DMS53 treated with DMSO at 0.1 percent for 48 hours (cell line): ENCODE data around the gene TGFBR1.

ENCODE experiments used
- DNase-seq: peaks from one replicate; lab custom pipeline; 2025; ENCODE audit not compliant: unreplicated experiment; lab: John Stamatoyannopoulos, UW

The TGFBR1 gene

DNA sequence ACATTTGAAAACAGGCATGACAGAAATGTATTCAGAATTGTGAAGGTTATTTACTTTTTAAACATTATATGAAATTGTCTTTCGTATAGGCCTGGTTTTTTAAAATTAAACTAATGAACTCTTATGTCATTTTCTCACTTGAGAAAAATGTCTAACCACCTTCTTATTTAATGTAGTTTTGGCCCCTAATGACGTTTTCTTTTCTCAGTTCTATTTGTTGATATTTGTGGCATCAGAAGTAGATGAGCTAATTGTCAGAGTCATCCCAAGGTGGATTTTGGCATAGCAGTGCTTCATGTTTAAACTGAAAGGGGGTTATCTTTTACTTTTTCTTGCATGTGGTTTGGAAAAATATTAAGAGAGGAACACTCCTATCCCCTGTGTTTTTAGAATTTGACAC lies 28.2 kb downstream of the TGFBR1 start:
- DNase-seq: no peak

DNA sequence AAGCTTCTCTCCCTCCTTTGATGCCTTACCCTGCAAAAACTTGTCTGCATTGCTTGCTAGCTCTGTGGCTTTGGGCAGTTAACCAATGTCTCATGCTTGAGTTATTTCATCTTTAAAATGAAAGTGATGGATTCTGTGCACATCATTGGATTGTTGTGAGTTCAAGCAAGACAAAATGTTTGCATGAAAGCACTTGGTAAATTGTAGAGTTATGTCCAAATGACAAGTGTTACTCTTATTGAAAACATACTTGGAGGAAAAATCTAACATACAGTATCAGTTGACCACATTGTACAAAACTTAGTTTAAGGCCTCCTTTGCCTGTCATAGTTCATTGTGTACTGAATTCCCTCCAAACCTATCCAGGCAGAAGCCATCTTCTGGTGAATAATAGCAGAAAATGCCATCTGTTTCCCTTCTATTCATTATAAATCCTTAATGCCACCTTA lies 30.0 kb downstream of the TGFBR1 start:
- DNase-seq: no peak

DNA sequence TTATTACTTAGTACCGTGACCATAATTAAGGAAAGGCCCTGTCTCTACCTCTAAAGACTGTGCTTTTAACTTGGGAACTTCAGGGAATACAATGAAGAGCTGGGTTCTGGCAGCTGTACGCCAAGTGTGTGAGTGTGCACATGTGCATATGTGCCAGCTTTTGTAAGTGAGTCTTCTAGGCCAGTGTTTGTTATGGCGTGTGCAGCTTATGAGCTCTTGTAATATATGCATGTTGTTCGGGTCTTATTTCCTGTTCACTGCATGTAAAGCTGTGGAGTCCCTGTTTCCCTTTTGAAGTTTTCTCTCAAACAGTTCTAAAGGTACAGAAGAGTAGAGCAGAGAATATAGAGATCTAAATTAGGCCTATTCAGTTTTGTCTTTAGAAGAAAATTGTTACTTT lies 30.5 kb downstream of the TGFBR1 start:
- DNase-seq: no peak

DNA sequence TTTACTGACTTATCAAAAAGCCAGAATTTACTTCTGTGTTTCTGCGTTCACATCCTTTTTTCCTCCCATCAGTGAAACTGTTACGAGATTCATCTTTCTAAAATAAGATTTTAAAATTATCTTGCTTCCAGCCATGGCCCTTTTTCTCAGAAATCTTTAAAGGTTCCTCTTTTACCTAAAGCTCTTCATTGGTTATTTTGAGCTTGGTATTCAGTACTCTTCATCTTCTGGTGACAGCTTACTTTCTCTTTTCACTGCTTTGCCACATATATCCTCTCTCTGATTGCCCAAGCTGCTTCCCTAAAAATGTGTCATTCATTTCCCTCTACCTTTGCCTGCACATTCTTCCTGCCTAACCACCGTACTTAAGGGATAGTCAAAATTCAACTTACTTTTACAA lies 32.3 kb downstream of the TGFBR1 start:
- no peak for DNase-seq

DNA sequence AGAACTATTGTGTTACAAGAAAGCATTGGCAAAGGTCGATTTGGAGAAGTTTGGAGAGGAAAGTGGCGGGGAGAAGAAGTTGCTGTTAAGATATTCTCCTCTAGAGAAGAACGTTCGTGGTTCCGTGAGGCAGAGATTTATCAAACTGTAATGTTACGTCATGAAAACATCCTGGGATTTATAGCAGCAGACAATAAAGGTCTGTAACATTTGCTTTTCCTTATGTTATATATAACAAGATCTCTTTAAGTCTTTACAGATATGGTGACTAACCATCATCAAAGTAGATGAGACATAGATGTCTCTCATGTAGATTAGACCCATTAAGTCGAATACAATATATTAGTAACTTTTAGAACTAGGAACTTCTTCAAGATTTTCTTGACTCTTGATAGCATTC lies 33.0 kb downstream of the TGFBR1 start:
- no peak for DNase-seq

DNA sequence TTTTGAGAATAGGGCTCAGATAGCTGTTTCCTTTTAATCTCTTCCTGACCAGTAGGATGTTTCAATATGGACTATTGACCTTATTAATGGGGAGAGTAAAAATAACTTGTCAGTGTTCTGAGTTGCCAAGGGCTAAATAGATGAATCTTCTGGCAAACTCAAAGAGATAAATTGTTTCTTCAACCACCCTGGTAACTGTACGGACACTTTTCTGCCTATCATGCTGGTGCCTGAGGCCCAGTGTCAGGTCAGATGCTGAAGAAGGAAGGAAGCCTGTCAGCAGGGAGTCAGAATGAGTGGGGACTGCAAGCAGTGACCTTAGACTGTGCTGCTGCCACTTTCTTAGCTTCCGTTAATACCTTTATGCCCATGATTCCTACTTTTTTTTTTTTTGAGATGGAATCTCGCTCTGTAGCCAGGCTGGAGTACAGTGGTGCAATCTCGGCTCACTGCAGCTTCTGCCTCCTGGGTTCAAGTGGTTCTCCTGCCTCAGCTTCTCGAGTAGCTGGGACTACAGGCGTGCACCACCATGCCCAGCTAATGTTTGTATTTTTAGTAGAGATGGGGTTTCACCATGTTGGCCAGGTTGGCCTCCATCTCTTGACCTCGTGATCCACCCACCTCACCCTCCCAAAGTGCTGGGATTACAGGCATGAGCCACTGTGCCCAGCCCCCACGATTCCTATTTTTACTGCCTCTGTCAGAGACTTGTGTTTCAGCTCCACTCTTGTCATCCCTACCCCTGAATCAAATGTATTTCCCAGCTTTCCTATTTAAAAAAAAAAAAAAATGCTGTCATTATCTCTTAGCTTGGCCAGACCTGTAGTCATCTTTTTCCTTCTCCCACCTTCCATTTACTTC lies 33.7 kb downstream of the TGFBR1 start:
- DNase-seq: no peak

DNA sequence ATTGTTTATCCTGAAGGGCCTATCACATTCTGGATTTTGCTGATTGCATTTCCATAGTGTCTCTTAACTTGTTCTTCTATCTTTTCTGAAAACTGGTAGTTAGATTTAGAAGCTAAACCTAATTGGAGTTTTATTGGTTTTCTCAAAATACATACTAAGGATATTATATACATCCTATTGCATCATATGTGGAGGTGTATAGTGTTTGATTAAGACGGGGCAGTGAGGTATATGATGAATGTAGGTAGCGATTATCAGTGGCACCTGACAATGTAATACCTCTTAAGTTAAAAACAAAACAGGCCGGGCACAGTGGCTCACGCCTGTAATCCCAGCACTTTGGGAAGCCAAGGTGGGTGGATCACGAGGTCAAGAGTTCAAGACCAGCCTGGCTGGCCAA lies 35.0 kb downstream of the TGFBR1 start:
- no peak for DNase-seq

DNA sequence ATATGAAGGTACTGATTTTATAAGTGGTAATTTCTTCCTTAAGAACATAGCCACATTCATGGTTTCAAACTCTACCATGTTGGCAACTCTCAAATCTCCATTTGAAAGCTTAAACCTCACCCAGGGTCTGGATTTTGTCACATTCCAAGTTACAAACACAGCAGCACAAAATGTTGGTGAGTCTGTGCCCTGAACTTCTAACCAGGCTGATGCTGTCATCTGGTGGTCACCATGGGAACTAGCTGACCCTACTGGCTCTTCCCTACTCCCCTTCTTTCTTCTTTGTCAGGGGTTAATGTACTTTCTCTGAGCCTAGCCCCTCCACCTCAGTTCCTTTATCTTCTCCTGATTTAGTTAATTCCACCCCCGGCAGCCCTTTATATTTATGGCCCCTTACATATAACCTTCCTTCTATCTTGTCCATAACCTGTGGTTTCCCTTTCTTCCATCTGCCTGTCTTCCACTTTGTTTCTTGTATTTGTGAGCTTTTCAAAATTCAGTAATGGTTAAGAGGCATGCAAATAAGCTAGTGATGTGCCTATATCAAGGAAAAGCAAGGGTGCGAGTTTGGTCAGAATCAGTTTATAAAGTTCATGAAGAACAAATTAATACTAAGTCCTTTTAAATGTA lies 35.9 kb downstream of the TGFBR1 start:
- no peak for DNase-seq

DNA sequence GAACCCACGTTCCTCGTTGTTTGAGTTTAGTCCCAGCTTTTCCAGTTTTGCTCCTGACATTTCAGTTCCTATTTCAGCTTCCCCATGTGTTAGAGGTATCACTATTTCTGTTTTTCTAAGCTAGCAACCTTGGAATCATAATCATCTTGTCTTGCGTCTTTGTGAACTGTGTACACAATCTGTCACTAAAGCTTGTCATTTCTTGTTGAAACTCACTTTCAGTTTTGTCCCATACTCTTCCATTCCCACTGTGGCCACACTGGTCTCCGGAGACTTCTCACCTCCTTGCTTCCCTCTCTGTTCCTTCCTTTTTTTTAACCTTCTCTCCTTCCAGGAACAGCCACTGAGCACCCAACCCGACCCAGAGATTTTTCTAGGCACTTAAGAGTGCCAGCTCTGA lies 36.9 kb downstream of the TGFBR1 start:
- DNase-seq: no peak

DNA sequence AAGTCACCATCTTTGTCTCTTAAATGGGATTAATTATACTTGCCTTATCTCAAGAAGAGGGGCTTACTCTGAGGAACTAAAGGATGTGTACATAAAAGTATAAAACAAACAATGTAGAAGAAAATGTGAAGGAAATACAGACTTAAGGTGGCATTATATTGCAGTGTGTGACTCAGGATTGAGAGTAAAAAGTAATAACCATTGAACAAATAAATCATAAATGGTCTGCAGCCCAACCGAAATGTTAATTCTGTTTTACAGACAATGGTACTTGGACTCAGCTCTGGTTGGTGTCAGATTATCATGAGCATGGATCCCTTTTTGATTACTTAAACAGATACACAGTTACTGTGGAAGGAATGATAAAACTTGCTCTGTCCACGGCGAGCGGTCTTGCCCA lies 37.4 kb downstream of the TGFBR1 start:
- no peak for DNase-seq

DNA sequence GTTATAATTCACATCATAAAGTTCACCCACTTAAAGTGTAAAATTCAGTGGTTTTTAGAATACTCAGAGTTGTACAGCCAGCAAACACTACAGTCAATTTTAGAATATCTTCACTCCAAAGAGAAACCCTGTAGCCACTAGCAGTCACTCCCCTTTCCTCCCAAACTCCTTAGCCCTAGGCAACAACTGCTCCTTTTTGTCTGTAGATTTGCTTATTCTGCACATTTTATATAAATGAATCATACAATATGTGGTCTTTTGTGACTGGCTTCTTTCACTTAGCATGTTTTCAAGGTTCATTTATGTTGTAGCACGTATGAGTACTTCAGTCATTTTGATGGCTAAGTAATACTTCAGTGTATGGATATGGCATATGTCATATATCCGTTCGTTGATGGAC lies 38.7 kb downstream of the TGFBR1 start:
- no peak for DNase-seq

DNA sequence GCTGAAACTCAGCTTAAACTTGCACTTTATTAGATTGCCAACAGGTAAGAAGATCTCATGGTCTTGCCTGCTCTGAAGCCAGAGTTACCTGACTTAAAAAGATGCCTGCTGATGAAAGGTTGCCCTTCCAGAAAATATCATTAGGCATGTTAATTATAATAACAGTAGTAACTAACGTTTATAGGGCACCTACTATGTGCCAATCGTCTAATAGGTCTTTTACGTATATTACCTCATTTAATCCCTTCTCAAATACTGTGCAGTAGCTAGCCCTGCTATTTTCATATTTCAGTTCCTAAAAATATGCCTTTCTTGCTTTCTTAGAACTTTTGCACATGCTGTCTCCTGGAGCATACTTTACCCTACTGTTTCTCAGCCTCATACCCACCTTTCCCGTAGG lies 40.1 kb downstream of the TGFBR1 start:
- DNase-seq: no peak

DNA sequence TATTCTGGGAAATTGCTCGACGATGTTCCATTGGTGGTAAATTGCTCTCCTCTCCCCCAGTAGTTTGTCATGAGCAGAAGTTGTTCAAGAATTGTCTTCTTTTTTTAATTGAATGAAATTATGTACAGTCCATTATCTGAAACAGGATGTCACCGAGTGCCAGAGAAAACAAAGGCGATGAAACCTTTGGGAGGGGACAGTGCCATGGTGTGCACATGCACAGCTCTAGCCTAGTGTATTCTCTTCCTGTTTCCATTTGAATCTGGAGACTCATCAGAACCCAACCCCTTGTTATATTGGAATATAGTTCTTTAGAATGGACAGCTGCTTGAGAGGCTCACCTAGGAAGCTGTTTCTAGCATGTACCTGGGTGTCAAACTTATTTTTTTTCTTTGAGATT lies 41.7 kb downstream of the TGFBR1 start:
- DNase-seq: no peak

DNA sequence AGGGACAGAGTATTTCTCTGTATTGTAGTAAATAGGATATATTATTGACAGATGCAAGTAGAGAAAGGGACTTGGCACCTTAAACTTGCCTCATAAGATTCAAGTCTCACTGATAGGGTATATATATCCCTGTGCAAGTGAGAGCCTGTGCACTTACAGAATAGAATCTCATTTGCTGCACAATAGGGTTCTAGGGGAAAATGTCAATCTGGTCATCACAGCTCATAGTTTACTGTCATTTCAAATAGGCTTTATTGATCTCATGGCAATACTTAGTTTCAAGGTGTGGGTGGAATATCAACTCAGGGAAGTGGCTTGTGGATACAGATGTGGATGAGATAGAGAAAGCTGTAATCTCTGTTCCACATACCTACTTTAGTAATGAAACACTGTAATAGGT lies 42.3 kb downstream of the TGFBR1 start:
- DNase-seq: no peak

DNA sequence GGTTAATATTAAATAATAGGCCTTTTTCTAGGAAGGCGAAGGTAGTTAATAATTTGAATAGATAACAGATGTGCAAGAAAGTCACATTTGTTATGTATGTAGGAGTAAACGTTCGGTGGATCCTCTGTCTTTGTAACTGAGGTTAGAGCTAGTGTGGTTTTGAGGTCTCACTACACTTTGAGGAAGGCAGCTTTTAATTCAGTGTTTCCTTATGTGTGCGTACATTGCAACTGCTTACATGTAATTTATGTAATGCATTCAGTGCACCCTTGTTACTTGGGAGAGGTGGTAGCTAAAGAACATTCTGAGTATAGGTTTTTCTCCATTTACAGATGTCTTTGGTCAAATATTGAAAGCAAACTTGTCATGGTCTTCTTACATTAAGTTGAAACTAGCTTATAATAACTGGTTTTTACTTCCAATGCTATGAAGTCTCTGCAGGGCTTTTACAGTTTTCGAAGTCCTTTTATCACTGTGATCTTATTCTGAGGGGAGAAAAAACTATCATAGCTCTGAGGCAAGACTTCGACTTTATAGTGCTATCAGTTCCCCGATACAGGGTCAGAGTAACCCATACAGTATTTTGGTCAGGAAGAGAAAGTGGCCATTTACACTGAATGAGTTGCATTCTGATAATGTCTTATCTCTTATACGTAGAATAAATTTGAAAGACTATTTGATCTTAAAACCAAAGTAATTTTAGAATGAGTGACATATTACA lies 45.7 kb downstream of the TGFBR1 start:
- DNase-seq: no peak

DNA sequence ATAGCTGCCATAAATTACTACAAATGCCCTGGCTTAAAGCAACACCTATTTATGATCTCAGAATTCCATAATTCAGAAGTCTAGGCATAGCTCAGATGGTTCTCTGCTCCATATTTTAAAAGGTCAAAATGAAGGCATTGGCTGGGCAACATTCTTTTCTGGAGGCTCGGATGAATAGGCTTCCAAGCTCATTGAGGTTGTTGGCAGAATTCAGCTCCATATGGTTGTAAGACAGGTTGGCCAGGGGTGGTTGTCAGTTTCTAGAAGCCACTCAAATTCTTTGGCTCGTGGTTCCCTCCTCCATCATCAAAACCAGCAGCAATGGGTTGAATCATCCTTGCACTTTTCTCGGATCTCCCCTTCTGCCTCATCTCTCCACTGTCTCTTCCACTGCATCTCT lies 49.4 kb downstream of the TGFBR1 start:
- no peak for DNase-seq

DNA sequence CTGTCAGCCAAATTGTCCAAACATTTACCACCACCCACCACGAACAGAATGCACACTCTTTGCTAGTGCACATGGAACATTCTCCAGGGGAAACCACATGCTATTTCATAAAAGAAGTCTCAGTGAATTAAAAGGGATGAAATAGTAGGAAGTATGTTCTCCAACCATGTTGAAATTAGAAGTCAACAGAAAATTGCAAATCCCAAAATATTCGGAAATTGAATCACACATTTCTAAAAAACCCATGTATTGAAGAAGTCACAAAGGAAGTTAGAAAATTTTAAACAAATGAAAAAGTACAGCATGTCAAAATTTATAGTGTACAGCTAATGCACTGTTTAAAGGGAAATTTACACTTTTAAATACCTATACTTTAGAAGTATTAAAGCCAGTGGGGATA lies 50.8 kb downstream of the TGFBR1 start:
- no peak for DNase-seq

DNA sequence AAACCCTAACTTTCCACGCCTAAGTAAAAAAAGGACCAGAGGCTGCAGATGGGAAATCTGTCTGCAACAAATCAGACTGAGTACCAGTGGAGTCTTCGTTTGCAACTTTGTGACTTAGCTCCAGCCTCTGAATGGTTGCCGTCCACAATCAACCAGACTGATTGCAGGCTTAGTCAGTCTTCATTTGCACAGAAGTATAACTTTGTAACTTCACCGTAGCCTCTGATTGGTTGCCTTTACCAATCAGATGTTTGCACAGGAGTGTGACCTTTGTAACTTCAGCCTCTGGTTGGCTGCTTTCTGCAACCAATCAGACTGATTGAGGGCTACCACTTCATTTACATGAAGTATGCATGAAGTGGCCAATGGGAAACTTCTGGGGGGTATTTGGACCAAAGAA lies 53.7 kb downstream of the TGFBR1 start:
- no peak for DNase-seq

DNA sequence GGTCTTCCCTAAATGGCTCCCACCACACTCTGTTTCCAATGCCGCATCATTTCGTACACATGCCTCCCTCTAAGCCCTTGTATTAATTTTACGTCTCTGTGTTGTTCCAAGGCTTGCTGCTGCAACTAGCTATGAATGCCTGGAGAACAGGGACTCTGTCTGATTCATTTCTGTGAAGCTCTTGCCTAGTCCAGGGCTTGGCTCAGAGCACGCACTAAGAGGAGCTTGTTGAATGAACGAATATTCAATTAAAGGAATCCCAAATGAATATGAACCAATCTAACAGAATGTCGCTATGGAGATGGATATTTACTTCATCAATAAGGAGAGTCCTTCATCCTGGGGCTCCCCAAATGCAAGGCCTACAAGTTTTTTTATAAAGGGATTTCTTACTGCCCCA lies 55.3 kb downstream of the TGFBR1 start:
- DNase-seq: no peak

DNA sequence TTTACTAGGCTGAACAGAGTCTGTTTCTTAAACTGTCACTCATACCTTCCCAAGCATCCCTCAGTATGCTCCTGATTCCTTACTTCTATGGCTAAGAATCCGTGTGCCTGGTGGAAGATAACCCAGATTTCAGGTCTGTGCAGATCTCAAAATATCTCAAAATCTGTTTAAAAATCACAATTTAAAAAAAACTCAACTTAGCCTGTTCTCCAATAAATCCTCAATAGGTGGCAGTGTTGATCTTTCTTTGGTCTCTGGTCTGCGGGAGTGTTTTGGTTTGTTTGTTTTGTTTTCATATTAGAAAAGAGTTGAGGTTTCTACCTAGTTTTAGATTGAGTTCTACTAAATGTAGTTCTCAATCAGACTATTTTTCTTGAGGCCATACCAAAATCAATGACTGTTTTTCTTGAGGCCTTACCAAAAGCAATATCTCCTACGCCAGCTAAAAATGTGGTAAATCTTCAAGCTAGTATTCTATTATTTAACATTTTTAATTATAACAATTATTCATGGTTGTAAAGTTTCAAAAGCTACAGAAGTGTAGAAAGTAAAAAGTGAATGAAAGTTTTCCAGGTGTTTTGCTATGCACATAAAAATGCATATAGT lies 57.9 kb downstream of the TGFBR1 start:
- DNase-seq: peak; percentile 22

DNA sequence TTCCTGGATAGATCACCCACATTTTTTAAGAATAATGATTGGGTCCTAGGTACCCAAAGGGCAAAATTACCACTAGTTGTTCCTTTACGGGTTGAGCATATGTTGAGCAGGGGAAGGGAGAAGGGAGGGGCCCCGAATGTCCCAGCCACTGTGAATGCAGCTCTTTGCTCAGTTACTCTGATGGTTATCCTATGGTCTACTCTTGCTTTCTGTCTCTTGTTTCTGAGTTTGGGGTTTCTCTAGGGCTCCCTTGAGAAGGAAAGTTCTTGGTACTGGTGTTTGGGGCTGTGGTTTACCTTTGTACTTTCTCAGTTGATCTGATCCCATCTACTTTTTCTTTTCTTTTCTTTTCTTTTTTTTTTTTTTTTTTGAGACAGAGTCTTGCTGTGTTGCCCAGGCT lies 61.2 kb downstream of the TGFBR1 start:
- DNase-seq: no peak

DNA sequence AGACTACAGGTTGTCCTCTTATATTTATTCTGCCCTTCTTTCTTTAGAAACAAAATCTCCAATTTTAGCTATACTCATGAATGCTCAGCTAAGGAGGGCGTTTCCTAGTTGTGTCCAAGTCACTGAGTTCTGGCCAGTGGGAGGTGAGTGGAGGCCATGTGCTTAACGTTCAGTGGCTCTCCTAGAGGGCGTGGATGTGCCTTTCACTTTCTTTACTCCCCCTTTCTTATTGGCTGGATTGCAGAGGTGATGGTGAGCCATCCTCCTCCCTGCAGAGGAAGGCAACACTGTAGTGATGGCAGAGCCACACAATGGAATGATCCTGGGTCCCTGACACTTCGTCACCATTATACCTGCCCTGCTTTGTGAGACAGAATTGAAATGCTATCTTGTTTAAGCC lies 62.2 kb downstream of the TGFBR1 start:
- DNase-seq: no peak
